HFFc6 (cell line): ENCODE results near the gene CCL25. TPM values are rescaled to one million over a fixed set of nuclear protein-coding genes. Genes with fewer than 3 reads are reported as not detected.

Experiments used
- DNase-seq: peaks from one replicate; pipeline ENCODE4 v3.0.0-alpha.2; 2018
- H3K27ac Mint-ChIP-seq: 2 replicates; pipeline ENCODE4 v1.8.0; 2020; ENCODE audit warnings: mild to moderate bottlenecking, mixed read lengths
- H3K27me3 Mint-ChIP-seq: 2 replicates; pipeline ENCODE4 v1.8.0; 2021; ENCODE audit warnings: mild to moderate bottlenecking, moderate library complexity, mixed read lengths; ENCODE audit not compliant: insufficient read depth
- H3K36me3 Mint-ChIP-seq: 2 replicates; pipeline ENCODE4 v1.8.0; 2021; ENCODE audit warnings: low read depth, mixed read lengths
- H3K4me1 Mint-ChIP-seq: 2 replicates; pipeline ENCODE4 v1.8.0; 2020; ENCODE audit warnings: low read depth, mixed read lengths
- H3K4me3 Mint-ChIP-seq: 2 replicates; pipeline ENCODE4 v1.8.0; 2020; ENCODE audit warnings: mild to moderate bottlenecking, moderate library complexity, mixed read lengths
- H3K9me3 Mint-ChIP-seq: 2 replicates; pipeline ENCODE4 v1.8.0; 2020; ENCODE audit warnings: mild to moderate bottlenecking, mixed read lengths
- total RNA-seq, 6 experiments: library from RNA; stranded (reverse); fragmentation: NEBNext Ultra II Directional; extraction: Animal tissue kit (Norgen Biotek cat#: 25700); gene quantifications; 2 replicates in 1 of 6; 3 replicates in 5 of 6; pipeline ENCODE4 v1.2.3, GENCODE V29; 2021
- TF ChIP-seq, protein P1 (sequence below): fragments of 200-600 bp; sonication (generic); IDR thresholded peaks from 2 replicates; pipeline ENCODE4 v1.5.0; 2021; ENCODE audit warnings: antibody characterized with exemption, mild to moderate bottlenecking

CCL25 gene
- total RNA-seq, 6 experiments from 2014 or later = not detected

DNA sequence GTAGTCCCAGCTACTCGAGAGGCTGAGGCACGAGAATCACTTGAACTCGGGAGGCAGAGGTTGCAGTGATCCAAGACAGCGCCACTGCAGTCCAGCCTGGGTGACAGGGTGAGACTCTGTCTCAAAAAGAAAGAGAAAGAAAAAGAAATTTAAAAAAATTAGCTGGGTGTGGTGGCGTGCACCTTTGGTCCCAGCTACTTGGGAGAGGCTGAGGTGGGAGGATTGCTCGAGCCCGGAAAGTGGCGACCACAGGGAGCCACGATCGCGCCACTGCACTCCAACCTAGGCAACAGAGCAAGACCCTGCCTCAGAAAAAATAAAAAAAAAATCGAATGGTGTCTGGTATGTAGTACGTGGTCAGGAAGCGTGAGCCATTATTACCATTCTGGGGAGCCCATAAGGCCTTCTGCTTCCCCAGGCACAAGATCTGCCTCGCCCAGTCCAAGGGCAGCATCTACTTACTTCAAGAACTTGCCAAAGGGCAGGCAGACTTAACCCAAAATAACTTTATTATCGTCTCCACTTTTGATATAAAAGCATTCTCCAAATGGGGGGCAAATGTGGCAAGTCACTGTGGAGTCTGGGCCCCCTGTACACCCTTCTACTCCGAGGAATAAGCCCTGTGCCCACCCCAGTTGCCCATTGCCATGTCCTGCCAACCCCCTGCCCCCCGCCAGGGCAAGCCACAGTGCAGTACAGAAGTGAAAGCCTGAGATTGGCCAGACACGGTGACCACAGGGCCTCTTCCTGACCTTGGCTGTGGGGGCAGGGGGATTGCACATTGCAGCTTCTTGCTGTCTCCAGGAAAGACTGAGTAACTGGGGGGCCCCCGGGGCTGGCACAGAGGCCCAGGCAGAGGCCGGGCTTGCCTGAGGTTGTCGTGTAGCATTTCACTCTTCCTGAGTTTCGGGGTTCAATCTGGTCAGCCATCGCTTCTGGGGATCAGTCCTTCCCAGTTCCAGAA is 12.6 kb downstream of the CCL25 start:
- DNase-seq = no peak
- Mint-ChIP-seq H3K9me3 (peaks cover 19% of the 10 kb centered on the region), H3K27ac (no peak overlapping the region), H3K4me1 (no peaks in the 10 kb centered on the region), H3K27me3 (peaks cover 15% of the 10 kb centered on the region), H3K36me3 (no peaks in the 10 kb centered on the region; the same call in 1 of the 2 replicates), H3K4me3 (no peak overlapping the region)
- TF ChIP-seq, protein P1, sequence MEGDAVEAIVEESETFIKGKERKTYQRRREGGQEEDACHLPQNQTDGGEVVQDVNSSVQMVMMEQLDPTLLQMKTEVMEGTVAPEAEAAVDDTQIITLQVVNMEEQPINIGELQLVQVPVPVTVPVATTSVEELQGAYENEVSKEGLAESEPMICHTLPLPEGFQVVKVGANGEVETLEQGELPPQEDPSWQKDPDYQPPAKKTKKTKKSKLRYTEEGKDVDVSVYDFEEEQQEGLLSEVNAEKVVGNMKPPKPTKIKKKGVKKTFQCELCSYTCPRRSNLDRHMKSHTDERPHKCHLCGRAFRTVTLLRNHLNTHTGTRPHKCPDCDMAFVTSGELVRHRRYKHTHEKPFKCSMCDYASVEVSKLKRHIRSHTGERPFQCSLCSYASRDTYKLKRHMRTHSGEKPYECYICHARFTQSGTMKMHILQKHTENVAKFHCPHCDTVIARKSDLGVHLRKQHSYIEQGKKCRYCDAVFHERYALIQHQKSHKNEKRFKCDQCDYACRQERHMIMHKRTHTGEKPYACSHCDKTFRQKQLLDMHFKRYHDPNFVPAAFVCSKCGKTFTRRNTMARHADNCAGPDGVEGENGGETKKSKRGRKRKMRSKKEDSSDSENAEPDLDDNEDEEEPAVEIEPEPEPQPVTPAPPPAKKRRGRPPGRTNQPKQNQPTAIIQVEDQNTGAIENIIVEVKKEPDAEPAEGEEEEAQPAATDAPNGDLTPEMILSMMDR = no peak

GRCh38 chr19:8065875-8066261 is 13.3 kb downstream of the CCL25 start:
- peaks cover 12% of the 10 kb centered on the region for H3K27me3 Mint-ChIP-seq
- TF ChIP-seq, protein P1 = no peak
- no peaks in the 10 kb centered on the region for H3K4me1 Mint-ChIP-seq
- peaks cover 22% of the 10 kb centered on the region for H3K9me3 Mint-ChIP-seq
- no peak overlapping the region for H3K4me3 Mint-ChIP-seq
- H3K36me3 Mint-ChIP-seq = no peaks in the 10 kb centered on the region; the same call in 1 of the 2 replicates
- no peak overlapping the region for H3K27ac Mint-ChIP-seq
- no peak for DNase-seq

GRCh38 chr19:8069096-8069973 is 16.8 kb downstream of the CCL25 start:
- DNase-seq = no peak
- no peak overlapping the region for H3K27ac Mint-ChIP-seq
- peaks cover 9% of the 10 kb centered on the region for H3K27me3 Mint-ChIP-seq
- peaks cover 31% of the 10 kb centered on the region for H3K9me3 Mint-ChIP-seq
- TF ChIP-seq, protein P1 = peak; percentile 81
- H3K4me1 Mint-ChIP-seq = no peaks in the 10 kb centered on the region
- H3K4me3 Mint-ChIP-seq = no peak overlapping the region
- no peaks in the 10 kb centered on the region; the same call in 1 of the 2 replicates for H3K36me3 Mint-ChIP-seq

DNA sequence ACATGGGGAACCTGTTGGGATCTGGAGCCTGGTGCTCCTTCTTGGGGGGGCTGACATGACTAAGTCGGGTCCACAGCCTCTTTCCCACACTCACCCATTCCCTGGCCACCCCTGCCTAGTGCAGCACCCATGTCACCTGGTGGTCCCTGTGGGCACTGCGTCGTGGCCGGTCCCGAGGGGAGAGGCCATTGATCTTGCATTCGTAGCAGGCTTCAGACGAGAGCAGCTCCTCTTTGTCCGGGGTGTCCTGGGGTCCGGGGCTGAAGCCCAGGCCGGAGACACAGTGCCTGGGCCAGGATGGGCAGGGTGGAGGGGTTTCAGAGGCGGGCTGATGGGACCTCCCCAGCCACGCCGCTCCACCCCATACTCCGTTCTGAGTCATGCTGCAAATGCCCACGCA is 19.4 kb downstream of the CCL25 start:
- H3K27me3 Mint-ChIP-seq = peaks cover 9% of the 10 kb centered on the region
- no peak for DNase-seq
- TF ChIP-seq, protein P1 = no peak
- H3K27ac Mint-ChIP-seq = no peak overlapping the region
- H3K4me1 Mint-ChIP-seq = no peaks in the 10 kb centered on the region
- no peak overlapping the region for H3K4me3 Mint-ChIP-seq
- peaks cover 32% of the 10 kb centered on the region for H3K9me3 Mint-ChIP-seq
- no peaks in the 10 kb centered on the region; the same call in 1 of the 2 replicates for H3K36me3 Mint-ChIP-seq

DNA sequence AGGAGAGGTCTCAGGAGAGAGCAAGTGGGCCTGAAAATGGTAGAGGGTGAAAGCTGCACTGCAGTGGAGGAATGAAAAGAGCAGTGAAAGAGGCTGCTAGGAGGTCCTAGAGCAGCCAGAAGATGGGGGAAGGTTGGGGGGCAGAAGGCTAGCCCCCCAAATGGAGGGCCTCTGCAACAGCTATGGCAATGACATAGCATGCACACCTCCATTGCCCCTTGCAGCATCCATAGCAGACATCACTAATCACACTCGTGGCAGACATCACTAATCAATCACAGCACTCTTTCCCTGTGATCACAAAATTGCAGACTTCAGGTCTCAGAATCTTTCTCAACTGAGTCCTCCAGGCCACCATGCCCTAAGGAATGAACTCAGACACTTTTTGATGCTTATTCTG is 21.9 kb downstream of the CCL25 start:
- no peaks in the 10 kb centered on the region for H3K4me1 Mint-ChIP-seq
- H3K36me3 Mint-ChIP-seq = no peaks in the 10 kb centered on the region; the same call in 1 of the 2 replicates
- peaks cover 15% of the 10 kb centered on the region for H3K27me3 Mint-ChIP-seq
- TF ChIP-seq, protein P1 = no peak
- H3K9me3 Mint-ChIP-seq = peaks cover 24% of the 10 kb centered on the region
- no peak overlapping the region for H3K27ac Mint-ChIP-seq
- no peak overlapping the region for H3K4me3 Mint-ChIP-seq
- no peak for DNase-seq
